ENCODE results near the gene GPR156.
"Not testable (repeated sequence)": the region's sequence is repeated elsewhere in the genome, so short reads cannot be mapped to it uniquely, and the experiment has no call there.

Gene GPR156

GRCh38 chr3:120300971-120301370 is 15.9 kb upstream of the GPR156 start:
- H3K9ac ChIP-seq (ENCODE audit: low read depth, low read length), result no peak overlapping the region
- no peaks in the 10 kb centered on the region for H3K27me3 ChIP-seq (ENCODE audit: control insufficient read depth, insufficient read depth, low read length)
- H3K9me3 ChIP-seq (ENCODE audit: control insufficient read depth, insufficient read depth, low read length), result no peaks in the 10 kb centered on the region
- no peaks in the 10 kb centered on the region for H3K36me3 ChIP-seq (ENCODE audit: control insufficient read depth, insufficient read depth, low read length)
- no peaks in the 10 kb centered on the region for H3K4me1 ChIP-seq (ENCODE audit: control insufficient read depth, insufficient read depth, low read length)
- no peak overlapping the region for H3K4me3 ChIP-seq (ENCODE audit: low read depth, low read length)
- H3K27ac ChIP-seq (ENCODE audit: low read depth, low read length), result no peak overlapping the region

- no peaks in the 10 kb centered on the region for H3K9me3 ChIP-seq (ENCODE audit: control insufficient read depth, insufficient read depth, low read length)
- no peaks in the 10 kb centered on the region for H3K4me1 ChIP-seq (ENCODE audit: control insufficient read depth, insufficient read depth, low read length)
- no peak overlapping the region for H3K27ac ChIP-seq (ENCODE audit: low read depth, low read length)
- H3K36me3 ChIP-seq (ENCODE audit: control insufficient read depth, insufficient read depth, low read length), result no peaks in the 10 kb centered on the region
- H3K4me3 ChIP-seq (ENCODE audit: low read depth, low read length), result no peak overlapping the region
- H3K27me3 ChIP-seq (ENCODE audit: control insufficient read depth, insufficient read depth, low read length), result no peaks in the 10 kb centered on the region
- no peak overlapping the region for H3K9ac ChIP-seq (ENCODE audit: low read depth, low read length)
These were observed 14.4 kb upstream of the GPR156 start for GRCh38 chr3:120299403-120299802.

GRCh38 chr3:120298996-120299395 is 14.0 kb upstream of the GPR156 start:
- Histone ChIP-seq H3K27ac (ENCODE audit: low read depth, low read length) (no peak overlapping the region), H3K36me3 (ENCODE audit: control insufficient read depth, insufficient read depth, low read length) (no peaks in the 10 kb centered on the region), H3K4me1 (ENCODE audit: control insufficient read depth, insufficient read depth, low read length) (no peaks in the 10 kb centered on the region), H3K9me3 (ENCODE audit: control insufficient read depth, insufficient read depth, low read length) (no peaks in the 10 kb centered on the region), H3K27me3 (ENCODE audit: control insufficient read depth, insufficient read depth, low read length) (no peaks in the 10 kb centered on the region), H3K9ac (ENCODE audit: low read depth, low read length) (no peak overlapping the region), H3K4me3 (ENCODE audit: low read depth, low read length) (no peak overlapping the region)

- H3K4me3 ChIP-seq (ENCODE audit: low read depth, low read length); H3K9me3 ChIP-seq (ENCODE audit: control insufficient read depth, insufficient read depth, low read length); H3K36me3 ChIP-seq (ENCODE audit: control insufficient read depth, insufficient read depth, low read length): not testable (repeated sequence)
These were observed 6.5 kb upstream of the GPR156 start for GRCh38 chr3:120291552-120291951.

GRCh38 chr3:120289636-120290035 is 4.6 kb upstream of the GPR156 start:
- Histone ChIP-seq H3K9me3 (ENCODE audit: control insufficient read depth, insufficient read depth, low read length) (no peaks in the 10 kb centered on the region), H3K4me3 (ENCODE audit: low read depth, low read length) (no peak overlapping the region), H3K36me3 (ENCODE audit: control insufficient read depth, insufficient read depth, low read length) (no peaks in the 10 kb centered on the region), H3K27ac (ENCODE audit: low read depth, low read length) (no peak overlapping the region), H3K9ac (ENCODE audit: low read depth, low read length) (no peak overlapping the region), H3K27me3 (ENCODE audit: control insufficient read depth, insufficient read depth, low read length) (peaks cover 24% of the 10 kb centered on the region), H3K4me1 (ENCODE audit: control insufficient read depth, insufficient read depth, low read length) (0 out of 2 replicates have a peak, but pooled peaks cover 1% of the 10 kb centered on the region)

More at GRCh38 chr3:120291552-120291951, 6.5 kb upstream of the GPR156 start:
- H3K9ac ChIP-seq (ENCODE audit: low read depth, low read length); H3K27me3 ChIP-seq (ENCODE audit: control insufficient read depth, insufficient read depth, low read length); H3K4me1 ChIP-seq (ENCODE audit: control insufficient read depth, insufficient read depth, low read length); H3K27ac ChIP-seq (ENCODE audit: low read depth, low read length): not testable (repeated sequence)

- Histone ChIP-seq H3K4me1 (ENCODE audit: control insufficient read depth, insufficient read depth, low read length) (peaks cover 13% of the 10 kb centered on the region; the same call in 1 of the 2 replicates), H3K4me3 (ENCODE audit: low read depth, low read length) (no peak overlapping the region), H3K36me3 (ENCODE audit: control insufficient read depth, insufficient read depth, low read length) (no peaks in the 10 kb centered on the region)
These were observed 1.4 kb upstream of the GPR156 start for GRCh38 chr3:120286465-120286864.

GRCh38 chr3:120285508-120285841 is 453 bp upstream of the GPR156 start:
- H3K4me1 ChIP-seq (ENCODE audit: control insufficient read depth, insufficient read depth, low read length), result peaks cover 13% of the 10 kb centered on the region; the same call in 1 of the 2 replicates
- H3K4me3 ChIP-seq (ENCODE audit: low read depth, low read length), result peak overlapping the region; percentile 64
- H3K27ac ChIP-seq (ENCODE audit: low read depth, low read length), result no peak overlapping the region
- peak overlapping the region; percentile 39; the same call in 1 of the 2 replicates for H3K9ac ChIP-seq (ENCODE audit: low read depth, low read length)
- no peaks in the 10 kb centered on the region for H3K9me3 ChIP-seq (ENCODE audit: control insufficient read depth, insufficient read depth, low read length)
- no peaks in the 10 kb centered on the region for H3K36me3 ChIP-seq (ENCODE audit: control insufficient read depth, insufficient read depth, low read length)
- peaks cover 36% of the 10 kb centered on the region for H3K27me3 ChIP-seq (ENCODE audit: control insufficient read depth, insufficient read depth, low read length)

More at GRCh38 chr3:120286465-120286864, 1.4 kb upstream of the GPR156 start:
- Histone ChIP-seq H3K27ac (ENCODE audit: low read depth, low read length) (no peak overlapping the region), H3K9ac (ENCODE audit: low read depth, low read length) (no peak overlapping the region), H3K9me3 (ENCODE audit: control insufficient read depth, insufficient read depth, low read length) (no peaks in the 10 kb centered on the region), H3K27me3 (ENCODE audit: control insufficient read depth, insufficient read depth, low read length) (peaks cover 36% of the 10 kb centered on the region)

- H3K9ac ChIP-seq (ENCODE audit: low read depth, low read length), result no peak overlapping the region
These were observed 3.8 kb downstream of the GPR156 start for GRCh38 chr3:120281261-120281660.

GRCh38 chr3:120280566-120280965 is 4.5 kb downstream of the GPR156 start:
- no peaks in the 10 kb centered on the region for H3K36me3 ChIP-seq (ENCODE audit: control insufficient read depth, insufficient read depth, low read length)
- H3K4me1 ChIP-seq (ENCODE audit: control insufficient read depth, insufficient read depth, low read length), result peaks cover 13% of the 10 kb centered on the region; the same call in 1 of the 2 replicates
- H3K9ac ChIP-seq (ENCODE audit: low read depth, low read length), result no peak overlapping the region
- no peak overlapping the region for H3K4me3 ChIP-seq (ENCODE audit: low read depth, low read length)
- no peaks in the 10 kb centered on the region for H3K9me3 ChIP-seq (ENCODE audit: control insufficient read depth, insufficient read depth, low read length)
- H3K27ac ChIP-seq (ENCODE audit: low read depth, low read length), result no peak overlapping the region
- peaks cover 21% of the 10 kb centered on the region for H3K27me3 ChIP-seq (ENCODE audit: control insufficient read depth, insufficient read depth, low read length)

More at GRCh38 chr3:120281261-120281660, 3.8 kb downstream of the GPR156 start:
- Histone ChIP-seq H3K36me3 (ENCODE audit: control insufficient read depth, insufficient read depth, low read length) (no peaks in the 10 kb centered on the region), H3K4me1 (ENCODE audit: control insufficient read depth, insufficient read depth, low read length) (peaks cover 13% of the 10 kb centered on the region; the same call in 1 of the 2 replicates), H3K27me3 (ENCODE audit: control insufficient read depth, insufficient read depth, low read length) (peaks cover 28% of the 10 kb centered on the region), H3K9me3 (ENCODE audit: control insufficient read depth, insufficient read depth, low read length) (no peaks in the 10 kb centered on the region), H3K4me3 (ENCODE audit: low read depth, low read length) (no peak overlapping the region), H3K27ac (ENCODE audit: low read depth, low read length) (no peak overlapping the region)

GRCh38 chr3:120280026-120280425 is 5.0 kb downstream of the GPR156 start:
- H3K9ac ChIP-seq (ENCODE audit: low read depth, low read length), result no peak overlapping the region
- H3K36me3 ChIP-seq (ENCODE audit: control insufficient read depth, insufficient read depth, low read length), result no peaks in the 10 kb centered on the region
- peaks cover 13% of the 10 kb centered on the region; the same call in 1 of the 2 replicates for H3K4me1 ChIP-seq (ENCODE audit: control insufficient read depth, insufficient read depth, low read length)
- H3K4me3 ChIP-seq (ENCODE audit: low read depth, low read length), result no peak overlapping the region
- H3K27me3 ChIP-seq (ENCODE audit: control insufficient read depth, insufficient read depth, low read length), result peaks cover 16% of the 10 kb centered on the region
- no peaks in the 10 kb centered on the region for H3K9me3 ChIP-seq (ENCODE audit: control insufficient read depth, insufficient read depth, low read length)
- no peak overlapping the region for H3K27ac ChIP-seq (ENCODE audit: low read depth, low read length)

GRCh38 chr3:120276767-120277166 is 8.3 kb downstream of the GPR156 start:
- Histone ChIP-seq H3K9me3 (ENCODE audit: control insufficient read depth, insufficient read depth, low read length) (no peaks in the 10 kb centered on the region), H3K27ac (ENCODE audit: low read depth, low read length) (no peak overlapping the region), H3K9ac (ENCODE audit: low read depth, low read length) (no peak overlapping the region), H3K27me3 (ENCODE audit: control insufficient read depth, insufficient read depth, low read length) (no peaks in the 10 kb centered on the region), H3K4me3 (ENCODE audit: low read depth, low read length) (no peak overlapping the region), H3K36me3 (ENCODE audit: control insufficient read depth, insufficient read depth, low read length) (no peaks in the 10 kb centered on the region), H3K4me1 (ENCODE audit: control insufficient read depth, insufficient read depth, low read length) (no peaks in the 10 kb centered on the region)

GRCh38 chr3:120275618-120276017 is 9.4 kb downstream of the GPR156 start:
- Histone ChIP-seq H3K4me3 (ENCODE audit: low read depth, low read length) (no peak overlapping the region), H3K36me3 (ENCODE audit: control insufficient read depth, insufficient read depth, low read length) (no peaks in the 10 kb centered on the region), H3K27ac (ENCODE audit: low read depth, low read length) (no peak overlapping the region), H3K9me3 (ENCODE audit: control insufficient read depth, insufficient read depth, low read length) (no peaks in the 10 kb centered on the region), H3K9ac (ENCODE audit: low read depth, low read length) (no peak overlapping the region), H3K27me3 (ENCODE audit: control insufficient read depth, insufficient read depth, low read length) (no peaks in the 10 kb centered on the region), H3K4me1 (ENCODE audit: control insufficient read depth, insufficient read depth, low read length) (no peaks in the 10 kb centered on the region)

Data from HUES48 (cell line).